GM21390 (cell line): Measurements from ENCODE around the gene ICA1.
A peak's percentile ranks its signal among the peaks of the same experiment; 100 is the strongest.
"Not testable (repeated sequence)": the region's sequence is repeated elsewhere in the genome, so short reads cannot be mapped to it uniquely, and the experiment has no call there.

Experiments
- ATAC-seq: cut with Tn5 transposase; IDR thresholded peaks from one replicate; pipeline ENCODE4 v1.9.1; 2021; ENCODE audit not compliant: unreplicated experiment

Gene ICA1

GRCh38 chr7:8263048-8263447 lies 1.1 kb upstream of the ICA1 start:
- no peak for ATAC-seq

DNA sequence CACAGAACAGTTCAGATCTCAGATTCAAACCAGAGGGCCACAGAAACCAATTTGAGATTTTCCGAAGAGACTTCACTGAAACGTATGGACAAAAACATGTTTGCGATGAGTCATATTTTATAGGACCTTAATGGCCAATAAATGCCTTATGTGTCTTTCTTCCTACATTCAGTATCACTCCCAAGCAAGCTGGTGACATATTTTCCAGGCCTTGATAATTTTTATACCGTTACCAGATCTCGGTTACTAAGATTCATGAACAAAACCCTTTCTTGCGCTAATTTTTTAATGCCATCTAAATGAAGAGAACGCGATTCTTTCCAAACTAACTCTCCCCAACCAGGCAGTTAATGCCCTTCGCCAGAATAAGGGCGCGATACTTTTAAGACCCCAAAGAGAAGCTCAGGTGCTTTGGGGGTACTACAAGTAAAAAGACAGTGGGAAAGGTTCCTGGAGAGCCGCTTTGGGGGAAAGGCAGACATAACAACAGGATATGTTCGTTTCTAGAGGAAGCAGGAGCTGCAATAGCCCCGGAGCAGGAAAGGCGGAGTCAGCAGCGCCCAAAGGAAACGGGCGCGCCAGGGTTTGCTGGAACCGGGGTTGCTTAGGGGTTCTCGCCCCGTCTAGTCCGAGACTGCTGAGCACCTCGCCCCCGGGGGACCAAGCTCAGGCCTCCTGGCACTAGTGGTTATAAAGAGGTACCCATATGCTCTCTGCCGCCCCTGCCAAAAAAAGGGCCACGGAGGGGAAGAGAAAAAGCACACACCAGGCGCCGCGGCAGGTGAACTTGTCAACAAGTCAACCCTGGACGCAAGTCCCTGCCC lies 884 bp downstream of the ICA1 start:
- ATAC-seq: peak; percentile 19

DNA sequence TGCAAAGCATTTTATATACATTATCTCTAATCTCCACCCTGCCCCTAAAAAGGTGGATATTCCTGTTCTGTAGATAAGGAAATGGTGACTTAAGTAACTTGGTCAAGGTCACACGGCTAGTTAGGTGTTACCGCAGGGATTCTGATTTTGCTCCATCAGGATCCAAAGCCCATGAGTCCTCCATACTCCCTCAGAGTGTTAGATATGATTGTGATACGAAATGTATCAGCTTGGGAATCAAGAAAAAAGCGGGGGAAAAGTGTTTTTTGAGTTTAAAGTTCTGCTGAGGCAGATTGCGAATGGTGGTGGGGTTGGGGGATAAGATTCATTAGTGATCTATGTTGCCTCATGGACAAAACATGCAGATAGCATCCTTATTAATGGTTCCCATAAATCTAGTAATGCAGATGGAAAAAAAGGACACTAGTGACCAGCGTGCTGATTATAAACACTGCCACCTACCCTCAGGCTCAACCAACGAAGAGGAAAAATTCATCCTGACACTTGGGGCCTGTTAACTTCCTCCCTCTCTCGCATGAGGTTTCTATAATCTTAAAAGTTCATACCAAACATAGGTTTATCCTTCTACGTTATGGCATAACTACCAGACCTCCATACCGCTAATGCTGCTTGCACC lies 2.3 kb downstream of the ICA1 start:
- no peak for ATAC-seq

- no peak for ATAC-seq
Measured at GRCh38 chr7:8258734-8259133, 3.2 kb downstream of the ICA1 start.

DNA sequence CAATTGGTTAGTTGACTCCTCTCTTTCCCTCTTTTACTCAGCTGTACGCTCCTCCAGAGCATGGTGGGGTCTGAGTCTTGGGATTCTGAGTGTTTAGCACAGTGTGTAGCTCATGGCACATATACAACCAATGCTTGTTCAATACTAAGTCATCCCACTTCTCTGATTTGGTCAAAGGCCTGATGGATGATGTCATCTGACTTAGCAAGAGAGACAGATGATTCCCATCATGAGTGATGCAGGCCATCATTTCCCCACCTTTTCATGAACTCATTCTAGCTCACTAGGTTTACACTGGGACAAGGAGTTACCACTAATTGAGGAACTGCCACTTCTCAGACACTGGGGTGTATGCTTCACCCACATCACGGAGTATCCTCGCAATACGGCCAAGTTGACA lies 3.8 kb downstream of the ICA1 start:
- no peak for ATAC-seq

GRCh38 chr7:8255680-8256655 lies 6.0 kb downstream of the ICA1 start:
- ATAC-seq: no peak

DNA sequence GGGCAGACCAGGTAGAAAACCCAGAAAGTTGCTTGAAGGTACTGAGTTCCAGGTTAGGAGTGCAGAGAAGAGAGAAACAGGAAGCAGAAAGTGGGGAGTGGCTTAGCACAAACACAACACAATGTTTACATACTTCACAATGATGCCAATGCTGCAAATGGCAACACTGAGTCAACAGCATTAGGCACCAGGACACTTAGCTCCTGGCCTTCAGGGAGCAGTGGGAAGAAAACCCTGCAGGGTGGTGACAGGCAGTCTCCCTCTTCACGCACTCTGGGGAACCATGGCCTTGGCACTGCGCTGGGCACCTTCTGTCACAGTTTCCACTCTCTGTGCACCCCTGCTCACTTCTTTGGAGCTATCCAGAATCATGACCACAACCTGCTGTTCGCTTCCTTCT lies 7.3 kb downstream of the ICA1 start:
- no peak for ATAC-seq

DNA sequence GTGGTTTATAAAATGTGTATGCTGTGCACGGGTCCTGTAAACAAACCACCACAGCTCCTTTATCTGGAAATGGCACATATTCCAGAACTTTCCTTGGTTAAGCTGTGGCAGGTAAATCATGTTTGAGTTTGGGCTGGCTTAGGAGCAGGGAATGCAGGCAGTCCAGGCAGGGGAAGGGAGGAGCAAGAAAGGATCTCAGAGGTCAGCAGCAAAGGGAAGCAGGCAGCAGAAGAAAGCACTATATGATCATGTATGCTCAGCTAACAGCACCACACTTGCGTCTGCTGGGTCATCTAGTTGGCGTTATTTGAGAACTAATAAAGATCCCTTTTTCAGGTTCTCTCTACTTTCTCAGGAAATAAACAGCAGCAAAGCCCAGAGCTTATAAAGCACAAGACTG lies 7.8 kb downstream of the ICA1 start:
- no peak for ATAC-seq

DNA sequence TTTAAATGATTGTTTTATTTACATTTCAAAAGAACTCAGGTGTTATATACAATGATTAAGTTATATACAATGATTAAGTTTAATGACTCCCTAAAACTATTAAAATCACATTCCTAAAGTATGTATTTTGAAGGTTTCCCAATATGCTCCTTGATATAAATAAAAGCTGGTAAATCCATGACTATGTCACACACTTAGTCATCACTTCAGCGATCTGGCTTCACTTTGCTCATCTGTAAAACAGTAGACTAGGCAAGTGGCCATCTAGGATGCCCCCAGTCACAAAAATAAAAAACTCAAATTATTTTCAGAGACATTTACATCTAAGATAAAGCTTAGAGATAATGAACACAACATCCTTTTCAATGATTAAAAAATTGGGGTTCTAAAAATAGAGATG lies 10.8 kb downstream of the ICA1 start:
- ATAC-seq: no peak

DNA sequence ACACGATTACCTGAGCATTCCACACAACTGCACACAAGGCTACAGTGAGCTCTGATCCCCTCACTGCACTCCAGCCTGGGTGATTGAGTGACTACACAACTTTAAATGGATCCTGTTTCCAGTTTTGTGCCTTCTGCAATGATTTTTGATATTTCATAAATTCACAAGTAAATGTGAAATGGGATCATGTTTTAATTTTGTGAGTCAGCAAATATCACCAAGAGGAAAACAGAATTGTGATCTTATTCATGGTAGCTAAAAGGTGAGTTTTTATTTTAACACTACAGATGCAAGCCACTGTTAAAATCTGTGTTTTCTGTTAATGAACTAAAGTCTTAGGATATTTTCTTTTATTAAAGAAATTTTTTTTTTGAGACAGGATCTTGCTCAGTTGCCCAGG lies 11.4 kb downstream of the ICA1 start:
- ATAC-seq: no peak

GRCh38 chr7:8249121-8249520 lies 12.8 kb downstream of the ICA1 start:
- no peak for ATAC-seq

GRCh38 chr7:8246020-8246419 lies 15.9 kb downstream of the ICA1 start:
- ATAC-seq: no peak

- ATAC-seq: not testable (repeated sequence)
Measured at GRCh38 chr7:8245032-8245431, 16.9 kb downstream of the ICA1 start.

DNA sequence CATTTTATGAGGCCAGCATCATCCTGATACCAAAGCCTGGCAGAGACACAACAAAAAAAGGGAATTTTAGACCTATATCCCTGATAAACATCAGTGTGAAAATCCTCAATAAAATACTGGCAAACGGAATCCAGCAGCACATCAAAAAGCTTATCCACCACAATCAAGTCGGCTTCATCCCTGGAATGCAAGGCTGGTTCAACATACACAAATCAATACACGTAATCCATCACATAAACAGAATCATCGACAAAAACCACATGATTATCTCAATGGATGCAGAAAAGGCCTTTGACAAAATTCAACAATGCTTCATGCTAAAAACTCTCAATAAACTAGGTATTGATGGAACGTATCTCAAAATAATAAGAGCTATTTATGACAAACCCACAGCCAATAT lies 18.9 kb downstream of the ICA1 start:
- ATAC-seq: not testable (repeated sequence)

- ATAC-seq: not testable (repeated sequence)
Measured at GRCh38 chr7:8239702-8240362, 22.1 kb downstream of the ICA1 start.

GRCh38 chr7:8236780-8237407 lies 25.1 kb downstream of the ICA1 start:
- ATAC-seq: no peak

DNA sequence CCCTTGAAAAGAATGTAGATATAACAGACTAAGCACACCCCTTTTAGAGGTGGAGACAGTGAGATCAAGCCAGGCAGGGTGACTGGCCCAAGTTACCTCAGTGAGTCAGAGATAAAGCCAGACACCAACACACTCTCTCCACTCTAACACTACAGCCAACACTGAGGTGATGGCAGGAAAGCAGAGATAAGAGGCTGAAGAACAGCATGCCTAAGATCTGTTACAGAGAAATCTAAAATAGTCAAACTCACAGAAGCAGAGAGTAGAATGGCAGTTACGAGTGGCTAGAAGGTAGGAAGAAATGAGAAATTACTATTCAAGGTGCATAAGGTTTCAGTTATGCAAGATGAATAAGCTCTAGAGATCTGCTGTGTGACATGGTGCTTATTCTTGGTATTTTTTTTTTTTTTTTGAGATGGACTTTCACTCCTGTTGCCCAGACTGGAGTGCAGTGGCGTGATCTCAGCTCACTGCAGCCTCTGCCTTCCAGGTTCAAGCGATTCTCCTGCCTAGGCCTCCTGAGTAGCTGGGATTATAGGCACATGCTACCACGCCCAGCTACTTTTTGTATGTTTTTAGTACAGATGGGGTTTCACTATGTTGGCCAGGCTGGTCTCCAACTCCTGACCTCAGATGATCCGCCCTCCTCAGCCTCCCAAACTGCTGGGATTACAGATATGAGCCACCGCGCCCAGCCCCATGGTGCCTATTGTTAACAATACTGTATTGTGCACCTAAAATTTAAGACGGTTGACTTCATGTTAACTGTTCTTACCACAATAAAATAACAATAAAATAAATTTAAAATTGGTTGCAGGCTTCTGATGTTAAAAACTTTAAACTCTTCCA lies 28.7 kb downstream of the ICA1 start:
- peak; percentile 88 for ATAC-seq

- no peak for ATAC-seq
Measured at GRCh38 chr7:8229927-8230326, 32.0 kb downstream of the ICA1 start.
